ENCODE results near the gene PARD3.

The PARD3 gene

DNA sequence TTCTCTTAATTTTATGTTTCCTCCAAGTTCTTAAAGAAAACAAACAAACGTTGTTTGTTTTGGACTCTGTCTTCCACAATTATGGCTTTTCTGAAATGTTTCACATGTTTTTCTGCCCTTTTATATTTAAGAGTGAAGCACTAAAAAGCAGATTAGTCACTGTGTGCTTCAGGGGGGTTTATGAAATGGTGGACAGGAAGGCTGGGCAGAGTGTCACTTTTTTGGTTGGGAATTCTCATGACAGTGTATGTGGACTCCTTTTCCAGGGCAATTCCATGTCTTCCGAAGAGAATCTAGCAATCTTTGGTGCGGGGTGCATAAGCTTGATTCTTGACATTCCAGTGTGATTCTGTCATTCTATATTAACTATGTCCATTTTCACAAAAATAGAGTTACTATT lies 669.4 kb downstream of the PARD3 start:
- TF ChIP-seq, protein P1, sequence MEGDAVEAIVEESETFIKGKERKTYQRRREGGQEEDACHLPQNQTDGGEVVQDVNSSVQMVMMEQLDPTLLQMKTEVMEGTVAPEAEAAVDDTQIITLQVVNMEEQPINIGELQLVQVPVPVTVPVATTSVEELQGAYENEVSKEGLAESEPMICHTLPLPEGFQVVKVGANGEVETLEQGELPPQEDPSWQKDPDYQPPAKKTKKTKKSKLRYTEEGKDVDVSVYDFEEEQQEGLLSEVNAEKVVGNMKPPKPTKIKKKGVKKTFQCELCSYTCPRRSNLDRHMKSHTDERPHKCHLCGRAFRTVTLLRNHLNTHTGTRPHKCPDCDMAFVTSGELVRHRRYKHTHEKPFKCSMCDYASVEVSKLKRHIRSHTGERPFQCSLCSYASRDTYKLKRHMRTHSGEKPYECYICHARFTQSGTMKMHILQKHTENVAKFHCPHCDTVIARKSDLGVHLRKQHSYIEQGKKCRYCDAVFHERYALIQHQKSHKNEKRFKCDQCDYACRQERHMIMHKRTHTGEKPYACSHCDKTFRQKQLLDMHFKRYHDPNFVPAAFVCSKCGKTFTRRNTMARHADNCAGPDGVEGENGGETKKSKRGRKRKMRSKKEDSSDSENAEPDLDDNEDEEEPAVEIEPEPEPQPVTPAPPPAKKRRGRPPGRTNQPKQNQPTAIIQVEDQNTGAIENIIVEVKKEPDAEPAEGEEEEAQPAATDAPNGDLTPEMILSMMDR (IDR thresholded peaks at IDR 0.05; ENCODE audit: poor library complexity, severe bottlenecking), result no peak
- no peaks in the 10 kb centered on the region for H3K9me3 ChIP-seq (ENCODE audit: severe bottlenecking)

GRCh38 chr10:34143466-34143865 lies 671.6 kb downstream of the PARD3 start:
- TF ChIP-seq, protein P1 (IDR thresholded peaks at IDR 0.05; ENCODE audit: poor library complexity, severe bottlenecking), result no peak
- Histone ChIP-seq H3K4me1 (ENCODE audit: insufficient read depth, poor library complexity, severe bottlenecking) (no peaks in the 10 kb centered on the region), H3K27me3 (ENCODE audit: insufficient read depth, poor library complexity, severe bottlenecking) (no peaks in the 10 kb centered on the region), H3K36me3 (ENCODE audit: low read depth) (no peaks in the 10 kb centered on the region), H3K9me3 (ENCODE audit: severe bottlenecking) (no peaks in the 10 kb centered on the region), H3K27ac (ENCODE audit: poor library complexity, severe bottlenecking) (no peak overlapping the region), H3K4me3 (ENCODE audit: severe bottlenecking) (no peak overlapping the region)
- DNase-seq (ENCODE audit: low spot score), result no peak
- ATAC-seq (ENCODE audit: low read depth), result no peak

More for the DNA sequence above, 669.4 kb downstream of the PARD3 start:
- ATAC-seq (ENCODE audit: low read depth) (no peak), DNase-seq (ENCODE audit: low spot score) (no peak)
- Histone ChIP-seq H3K4me3 (ENCODE audit: severe bottlenecking) (no peak overlapping the region), H3K27ac (ENCODE audit: poor library complexity, severe bottlenecking) (no peak overlapping the region), H3K27me3 (ENCODE audit: insufficient read depth, poor library complexity, severe bottlenecking) (no peaks in the 10 kb centered on the region), H3K4me1 (ENCODE audit: insufficient read depth, poor library complexity, severe bottlenecking) (no peaks in the 10 kb centered on the region), H3K36me3 (ENCODE audit: low read depth) (no peaks in the 10 kb centered on the region)

- Histone ChIP-seq H3K27ac (ENCODE audit: poor library complexity, severe bottlenecking) (no peak overlapping the region), H3K4me3 (ENCODE audit: severe bottlenecking) (no peak overlapping the region), H3K4me1 (ENCODE audit: insufficient read depth, poor library complexity, severe bottlenecking) (no peaks in the 10 kb centered on the region), H3K9me3 (ENCODE audit: severe bottlenecking) (no peaks in the 10 kb centered on the region), H3K27me3 (ENCODE audit: insufficient read depth, poor library complexity, severe bottlenecking) (no peaks in the 10 kb centered on the region), H3K36me3 (ENCODE audit: low read depth) (no peaks in the 10 kb centered on the region)
- no peak for ATAC-seq (ENCODE audit: low read depth)
- no peak for DNase-seq (ENCODE audit: low spot score)
- TF ChIP-seq, protein P1 (IDR thresholded peaks at IDR 0.05; ENCODE audit: poor library complexity, severe bottlenecking), result no peak
These were observed 673.9 kb downstream of the PARD3 start for GRCh38 chr10:34141032-34141680.

DNA sequence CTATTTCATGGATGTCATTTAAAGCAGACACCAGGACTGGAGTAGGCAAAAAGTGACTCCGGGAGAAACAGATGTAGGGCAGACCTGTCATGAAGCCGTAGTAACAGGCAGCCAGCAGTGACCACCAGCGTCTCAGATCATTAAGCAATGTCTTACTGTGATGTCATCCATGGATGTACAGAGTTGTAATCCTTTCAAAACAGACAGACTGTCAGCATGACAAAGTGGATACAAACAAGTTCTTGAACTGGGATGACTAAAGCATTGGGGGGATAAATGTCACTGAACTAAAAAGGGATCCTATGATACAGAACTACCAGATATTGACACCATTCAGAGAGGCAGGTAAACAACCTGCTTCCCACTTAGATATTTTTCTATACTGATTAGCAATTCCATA lies 675.5 kb downstream of the PARD3 start:
- Histone ChIP-seq H3K36me3 (ENCODE audit: low read depth) (no peaks in the 10 kb centered on the region), H3K4me1 (ENCODE audit: insufficient read depth, poor library complexity, severe bottlenecking) (no peaks in the 10 kb centered on the region), H3K27ac (ENCODE audit: poor library complexity, severe bottlenecking) (no peak overlapping the region), H3K9me3 (ENCODE audit: severe bottlenecking) (no peaks in the 10 kb centered on the region), H3K27me3 (ENCODE audit: insufficient read depth, poor library complexity, severe bottlenecking) (no peaks in the 10 kb centered on the region), H3K4me3 (ENCODE audit: severe bottlenecking) (no peak overlapping the region)
- TF ChIP-seq, protein P1 (IDR thresholded peaks at IDR 0.05; ENCODE audit: poor library complexity, severe bottlenecking), result no peak
- no peak for ATAC-seq (ENCODE audit: low read depth)
- no peak for DNase-seq (ENCODE audit: low spot score)

DNA sequence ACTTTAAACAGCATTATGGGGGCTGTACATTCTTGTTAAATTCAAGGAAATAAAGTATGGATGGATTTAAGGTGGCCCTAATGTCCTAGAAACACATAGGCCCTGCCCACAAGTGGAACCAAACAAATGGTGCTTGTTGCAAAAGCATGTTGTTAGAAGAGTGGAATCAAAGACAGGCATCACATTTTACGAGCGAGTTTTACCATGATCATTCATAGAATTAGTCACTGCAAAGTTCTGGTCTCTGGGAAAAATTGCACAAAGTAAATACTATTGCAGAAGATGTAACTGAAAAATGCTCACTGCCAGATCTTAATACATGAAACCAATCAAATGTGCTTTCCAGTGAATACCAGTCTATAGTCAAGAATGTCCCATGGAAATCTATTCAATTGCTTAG lies 677.1 kb downstream of the PARD3 start:
- no peak overlapping the region for H3K4me3 ChIP-seq (ENCODE audit: severe bottlenecking)
- no peak overlapping the region for H3K27ac ChIP-seq (ENCODE audit: poor library complexity, severe bottlenecking)
- no peak for DNase-seq (ENCODE audit: low spot score)
- H3K4me1 ChIP-seq (ENCODE audit: insufficient read depth, poor library complexity, severe bottlenecking), result no peaks in the 10 kb centered on the region
- no peaks in the 10 kb centered on the region for H3K36me3 ChIP-seq (ENCODE audit: low read depth)
- peak; percentile 49; the same call in 2 of the 3 replicates for ATAC-seq (ENCODE audit: low read depth)
- TF ChIP-seq, protein P1 (IDR thresholded peaks at IDR 0.05; ENCODE audit: poor library complexity, severe bottlenecking), result no peak
- no peaks in the 10 kb centered on the region for H3K9me3 ChIP-seq (ENCODE audit: severe bottlenecking)
- no peaks in the 10 kb centered on the region for H3K27me3 ChIP-seq (ENCODE audit: insufficient read depth, poor library complexity, severe bottlenecking)
